ENCODE measurements around the gene IL17RE.

GRCh38 chr3:9935966-9936510 lies 33.4 kb downstream of the IL17RE start:
- TF ChIP-seq EZH2 (IDR thresholded peaks at IDR 0.05): no peak
- TF ChIP-seq POLR2AphosphoS5 (IDR thresholded peaks at IDR 0.05; ENCODE audit: borderline replicate concordance, low read depth, low read length): no peak
- TF ChIP-seq FOXP2 (optimal IDR thresholded peaks at IDR 0.05; ENCODE audit: control extremely low read depth, extremely low read length, insufficient read depth): no peak

Measured in SK-N-MC (cell line).